Measurements from ENCODE around the gene PLA2G3. TPM values are rescaled to one million over a fixed set of nuclear protein-coding genes. Genes with fewer than 3 reads are reported as not detected.

Gene PLA2G3
- total and polyA plus RNA-seq, 12 donors: 0.09 TPM; not detected in 11

- DNase-seq: no peak
- Histone ChIP-seq H3K27ac (no peak overlapping the region), H3K9me3 (replicated peaks in 1 of 3) (no peaks in the 10 kb centered on the region), H3K36me3 (replicated peaks in 1 of 2) (peaks cover 0 to 75% of the 10 kb centered on the region in 2 donors), H3K27me3 (no peaks in the 10 kb centered on the region), H3K4me1 (replicated peaks in 1 of 2) (no peaks in the 10 kb centered on the region), H3K4me3 (no peak overlapping the region)
- intact Hi-C loops (cut with DNase I): no loop called here
- 89 to 95% (median 94%) methylated on average over 3 of the region's 3 CpGs for WGBS, 4 donors
- no peak for TF ChIP-seq CTCF (IDR thresholded peaks at IDR 0.05)
- TF ChIP-seq POLR2A (IDR thresholded peaks at IDR 0.05): no peak
Observed at GRCh38 chr22:31095637-31096249, 44.6 kb downstream of the PLA2G3 start.

- no peaks in the 10 kb centered on the region for H3K4me1 ChIP-seq (replicated peaks in 1 of 2)
- WGBS, 4 donors: 93 to 96% (median 94%) methylated on average over 7 of the region's 7 CpGs
- no peaks in the 10 kb centered on the region for H3K9me3 ChIP-seq (replicated peaks in 1 of 3)
- intact Hi-C loops (cut with DNase I): loop anchor here in 1 of 2 donors (5.0 kb wide), 1 partner anchor 53 kb away; no protein-coding TSS in a partner anchor
- no peak overlapping the region for H3K4me3 ChIP-seq
- TF ChIP-seq POLR2A (IDR thresholded peaks at IDR 0.05): no peak
- TF ChIP-seq CTCF (IDR thresholded peaks at IDR 0.05): no peak
- H3K27ac ChIP-seq: no peak overlapping the region
- peaks cover 0 to 74% of the 10 kb centered on the region in 2 donors for H3K36me3 ChIP-seq (replicated peaks in 1 of 2)
- no peak for DNase-seq
- H3K27me3 ChIP-seq: no peaks in the 10 kb centered on the region
Observed at GRCh38 chr22:31094741-31095140, 45.6 kb downstream of the PLA2G3 start.

GRCh38 chr22:31094021-31094551, 46.2 kb downstream of the PLA2G3 start:
- no peak overlapping the region for H3K4me3 ChIP-seq
- no peaks in the 10 kb centered on the region for H3K9me3 ChIP-seq (replicated peaks in 1 of 3)
- 72 to 87% (median 79%) methylated on average over 3 to 5 of the region's 5 CpGs for WGBS, 4 donors
- H3K36me3 ChIP-seq (replicated peaks in 1 of 2): peaks cover 0 to 74% of the 10 kb centered on the region in 2 donors
- H3K27ac ChIP-seq: no peak overlapping the region
- DNase-seq: peak in 1 of 7 donors; percentile 15
- H3K27me3 ChIP-seq: no peaks in the 10 kb centered on the region
- TF ChIP-seq POLR2A (IDR thresholded peaks at IDR 0.05) (no peak), CTCF (IDR thresholded peaks at IDR 0.05) (no peak)
- intact Hi-C loops (cut with DNase I): loop anchor here in 1 of 2 donors (5.0 kb wide), 1 partner anchor 53 kb away; no protein-coding TSS in a partner anchor
- no peaks in the 10 kb centered on the region for H3K4me1 ChIP-seq (replicated peaks in 1 of 2)

- Histone ChIP-seq H3K4me3 (no peak overlapping the region), H3K27me3 (no peaks in the 10 kb centered on the region)
- DNase-seq: peak in 2 of 7 donors; percentile 13 to 20
Observed at GRCh38 chr22:31093086-31093850, 47.0 kb downstream of the PLA2G3 start.

More at GRCh38 chr22:31093086-31093850, 47.0 kb downstream of the PLA2G3 start:
- H3K36me3 ChIP-seq (replicated peaks in 1 of 2): peaks cover 0 to 79% of the 10 kb centered on the region in 2 donors
- TF ChIP-seq CTCF (IDR thresholded peaks at IDR 0.05) (no peak), POLR2A (IDR thresholded peaks at IDR 0.05) (no peak)
- H3K9me3 ChIP-seq (replicated peaks in 1 of 3): no peaks in the 10 kb centered on the region
- intact Hi-C loops (cut with DNase I): loop anchor here in 1 of 2 donors (5.0 kb wide), 1 partner anchor 54 kb away; no protein-coding TSS in a partner anchor
- peak overlapping the region in 1 of 5 donors; percentile 5 for H3K27ac ChIP-seq
- WGBS, 4 donors: 87 to 96% (median 91%) methylated on average over 14 to 33 of the region's 33 CpGs
- H3K4me1 ChIP-seq (replicated peaks in 1 of 2): no peaks in the 10 kb centered on the region

All from adrenal gland (tissue), 12 donors.